IPS-15b (cell line): Measurements from ENCODE around the gene RGR.

Experiments
- H3K27me3 ChIP-seq: one replicate; pipeline ENCODE4 v1.6.1; 2013; ENCODE audit warnings: low read length; ENCODE audit not compliant: control insufficient read depth, insufficient read depth
- H3K36me3 ChIP-seq: one replicate; pipeline ENCODE4 v1.6.1; 2013; ENCODE audit warnings: low read length; ENCODE audit not compliant: control insufficient read depth, insufficient read depth
- H3K4me1 ChIP-seq: one replicate; pipeline ENCODE4 v1.6.1; 2013; ENCODE audit warnings: mild to moderate bottlenecking, low read length; ENCODE audit not compliant: control insufficient read depth, insufficient read depth
- H3K4me3 ChIP-seq: one replicate; pipeline ENCODE4 v1.5.1; 2013; ENCODE audit warnings: low read depth, low read length
- H3K9ac ChIP-seq: one replicate; pipeline ENCODE4 v1.6.1; 2013; ENCODE audit warnings: low read depth, mild to moderate bottlenecking, low read length
- H3K9me3 ChIP-seq: one replicate; pipeline ENCODE4 v1.6.1; 2013; ENCODE audit warnings: mild to moderate bottlenecking, low read length; ENCODE audit not compliant: control insufficient read depth, insufficient read depth

RGR gene

DNA sequence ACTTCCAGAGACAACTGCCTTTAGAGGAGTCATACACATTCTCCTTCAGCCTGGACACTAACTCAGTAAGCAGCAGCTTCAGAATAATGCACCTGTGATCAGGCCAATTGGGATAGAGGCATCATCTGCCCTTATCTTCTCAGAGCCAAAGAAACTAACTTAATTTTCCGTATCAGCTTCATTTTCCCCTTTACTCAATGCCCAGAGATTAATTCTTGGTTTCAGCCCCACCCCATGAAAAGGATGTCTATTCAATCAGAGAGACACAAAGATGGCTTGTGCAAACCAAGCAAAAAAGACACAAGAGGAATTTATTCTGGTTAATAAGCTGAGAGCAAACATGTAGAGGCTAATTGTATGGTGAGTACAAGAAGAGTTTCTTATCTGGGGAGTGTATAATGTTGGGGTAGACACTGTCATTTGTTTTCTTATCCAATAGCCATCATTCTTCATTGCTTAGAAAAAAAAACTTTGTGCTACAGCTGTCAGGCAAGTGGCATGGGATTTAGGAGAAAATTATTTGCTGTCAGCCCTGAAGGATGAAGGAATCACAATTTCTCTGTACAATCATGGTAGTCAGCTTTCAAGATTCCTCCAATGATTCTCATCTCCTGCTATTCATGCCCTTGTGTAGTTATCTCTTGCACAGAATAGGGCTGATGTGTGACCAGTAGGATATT lies 44.8 kb downstream of the RGR start:
- no peaks in the 10 kb centered on the region for H3K9me3 ChIP-seq
- no peak overlapping the region for H3K4me3 ChIP-seq
- H3K36me3 ChIP-seq: no peaks in the 10 kb centered on the region
- no peaks in the 10 kb centered on the region for H3K27me3 ChIP-seq
- no peaks in the 10 kb centered on the region for H3K4me1 ChIP-seq
- H3K9ac ChIP-seq: no peak overlapping the region

DNA sequence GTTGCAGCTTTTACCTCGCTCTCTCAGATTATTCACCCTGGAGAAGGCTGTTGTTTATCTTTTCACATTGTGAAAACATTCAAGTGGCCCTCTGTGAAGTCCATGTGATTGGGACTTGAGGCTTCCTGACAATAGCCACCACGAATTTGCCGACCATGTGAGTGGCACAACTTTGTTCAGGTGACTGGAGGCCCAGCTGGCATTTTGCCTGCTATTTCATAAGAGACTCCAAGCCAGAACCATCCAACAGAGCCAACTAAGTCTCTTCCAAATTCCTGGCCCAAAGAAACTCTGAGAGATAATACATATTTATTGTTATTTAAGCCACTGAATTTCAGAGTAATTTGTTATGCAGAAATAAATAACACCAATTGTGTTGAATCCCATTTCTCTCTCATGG lies 45.4 kb downstream of the RGR start:
- Histone ChIP-seq H3K4me1 (no peaks in the 10 kb centered on the region), H3K36me3 (no peaks in the 10 kb centered on the region), H3K9ac (no peak overlapping the region), H3K27me3 (no peaks in the 10 kb centered on the region), H3K9me3 (no peaks in the 10 kb centered on the region), H3K4me3 (no peak overlapping the region)

DNA sequence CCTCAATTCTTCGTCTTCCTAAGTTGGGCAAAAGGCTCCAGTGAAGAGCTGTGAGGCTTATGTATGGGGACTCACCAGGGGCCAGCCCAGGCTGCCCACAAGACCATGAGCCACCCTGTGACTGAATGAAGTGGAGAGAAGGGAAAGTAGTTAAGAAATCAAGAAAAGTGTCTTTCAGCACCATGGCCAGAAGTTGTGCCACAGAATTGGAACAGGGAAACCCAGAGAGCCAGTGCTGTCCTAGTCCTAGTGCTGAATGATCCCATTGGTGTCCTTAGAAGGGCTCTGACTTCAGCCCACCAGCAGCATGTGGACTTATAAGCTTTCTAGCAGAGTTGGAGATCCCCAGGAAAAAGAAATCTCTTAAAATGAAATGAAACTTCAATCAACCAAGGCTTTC lies 46.5 kb downstream of the RGR start:
- Histone ChIP-seq H3K9me3 (no peaks in the 10 kb centered on the region), H3K27me3 (no peaks in the 10 kb centered on the region), H3K4me3 (no peak overlapping the region), H3K4me1 (peaks cover 6% of the 10 kb centered on the region), H3K36me3 (no peaks in the 10 kb centered on the region), H3K9ac (no peak overlapping the region)

DNA sequence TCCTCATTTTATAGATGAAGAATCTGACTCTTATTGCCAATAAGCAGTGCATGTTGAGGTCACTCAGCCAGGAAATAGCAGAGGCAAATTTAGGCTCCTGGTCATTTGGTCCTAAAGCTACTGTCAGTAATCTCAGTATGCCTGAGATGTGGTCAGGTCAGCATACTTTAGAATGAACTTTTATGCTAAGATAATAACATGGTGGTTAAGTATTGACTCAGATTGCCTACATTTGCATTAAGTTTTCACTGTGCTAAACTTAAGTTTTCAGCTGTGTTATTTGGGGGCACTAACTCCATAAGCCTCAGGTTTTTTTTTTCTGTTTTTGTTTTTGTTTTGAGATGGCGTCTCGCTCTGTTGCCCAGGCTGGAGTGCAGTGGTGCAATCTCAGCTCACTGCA lies 47.6 kb downstream of the RGR start:
- H3K4me1 ChIP-seq: peaks cover 8% of the 10 kb centered on the region
- H3K9ac ChIP-seq: no peak overlapping the region
- no peak overlapping the region for H3K4me3 ChIP-seq
- H3K36me3 ChIP-seq: no peaks in the 10 kb centered on the region
- H3K9me3 ChIP-seq: no peaks in the 10 kb centered on the region
- H3K27me3 ChIP-seq: no peaks in the 10 kb centered on the region

DNA sequence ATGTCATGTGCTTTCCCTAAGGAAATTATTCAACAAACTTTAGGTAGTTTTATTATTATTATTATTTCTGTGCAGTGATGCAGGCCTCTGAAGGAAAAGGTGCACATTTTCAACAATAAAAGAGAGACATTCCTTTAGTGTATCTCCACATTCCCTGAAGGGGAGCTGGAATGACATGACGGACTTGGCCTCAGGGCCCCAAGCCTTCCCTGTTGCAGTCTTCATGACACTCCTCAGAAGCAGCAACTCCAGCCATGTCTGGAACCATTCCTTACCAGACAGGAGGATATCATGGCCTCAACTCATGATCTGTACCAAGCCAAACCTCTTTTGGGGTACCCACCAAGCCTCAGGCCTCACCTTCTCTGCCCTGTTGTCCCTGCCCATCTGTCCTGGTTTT lies 48.3 kb downstream of the RGR start:
- Histone ChIP-seq H3K4me3 (no peak overlapping the region), H3K4me1 (peaks cover 8% of the 10 kb centered on the region), H3K27me3 (no peaks in the 10 kb centered on the region), H3K9me3 (no peaks in the 10 kb centered on the region), H3K36me3 (no peaks in the 10 kb centered on the region), H3K9ac (no peak overlapping the region)

DNA sequence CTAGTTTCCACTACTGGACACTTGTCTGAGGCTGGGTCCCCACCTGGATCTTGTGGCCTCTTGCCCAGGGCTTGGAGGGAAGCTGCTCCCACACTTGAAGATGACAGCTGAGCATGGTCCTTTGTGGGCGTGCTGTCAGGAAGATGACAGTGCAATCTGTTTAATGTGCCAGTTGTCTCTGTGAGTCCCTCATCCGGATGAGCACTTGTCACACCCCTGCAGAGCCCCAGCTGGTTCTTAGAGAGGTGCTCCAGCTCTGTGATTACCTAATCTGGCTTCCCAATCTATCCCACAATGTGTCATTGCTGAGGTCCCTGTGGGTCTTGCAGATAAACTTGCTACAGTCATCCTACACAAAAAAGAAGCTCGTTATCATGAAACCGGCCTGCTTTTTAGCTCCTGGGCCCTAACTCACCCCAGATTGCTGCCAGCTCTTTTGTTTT lies 48.7 kb downstream of the RGR start:
- no peaks in the 10 kb centered on the region for H3K9me3 ChIP-seq
- no peak overlapping the region for H3K4me3 ChIP-seq
- no peaks in the 10 kb centered on the region for H3K36me3 ChIP-seq
- H3K4me1 ChIP-seq: peaks cover 10% of the 10 kb centered on the region
- no peak overlapping the region for H3K9ac ChIP-seq
- H3K27me3 ChIP-seq: no peaks in the 10 kb centered on the region

DNA sequence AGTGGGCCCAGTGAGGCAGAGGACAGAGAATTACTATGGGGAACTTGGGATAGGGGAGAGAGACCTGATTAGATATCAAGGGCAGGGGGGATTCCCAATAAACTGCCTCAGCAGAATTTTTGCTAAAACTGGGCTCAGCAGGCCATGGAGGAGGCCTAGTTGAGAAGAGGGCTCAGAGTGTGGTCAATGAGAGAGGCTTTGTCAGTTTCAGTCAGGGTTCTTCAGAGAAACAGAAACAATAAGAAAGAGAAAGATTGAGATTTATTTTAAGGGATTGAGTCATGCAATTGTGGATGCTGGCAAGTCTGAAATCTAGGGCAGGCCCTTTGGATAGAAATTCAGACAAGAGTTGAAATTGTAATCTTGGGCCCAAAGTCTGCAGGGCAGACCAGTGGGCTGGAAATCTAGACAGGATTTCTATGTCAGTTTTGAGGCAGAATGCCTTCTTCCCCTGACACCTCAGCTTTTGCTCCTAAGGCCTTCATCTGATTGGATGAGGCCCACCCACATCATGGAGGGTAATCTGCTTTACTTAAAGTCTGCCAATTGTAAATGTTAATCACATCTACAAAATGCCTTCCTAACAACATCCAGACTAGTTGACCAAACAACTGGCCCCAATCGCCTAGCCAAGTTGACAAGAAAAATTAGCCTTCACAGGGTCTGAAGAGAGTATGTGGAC lies 50.1 kb downstream of the RGR start:
- H3K27me3 ChIP-seq: no peaks in the 10 kb centered on the region

DNA sequence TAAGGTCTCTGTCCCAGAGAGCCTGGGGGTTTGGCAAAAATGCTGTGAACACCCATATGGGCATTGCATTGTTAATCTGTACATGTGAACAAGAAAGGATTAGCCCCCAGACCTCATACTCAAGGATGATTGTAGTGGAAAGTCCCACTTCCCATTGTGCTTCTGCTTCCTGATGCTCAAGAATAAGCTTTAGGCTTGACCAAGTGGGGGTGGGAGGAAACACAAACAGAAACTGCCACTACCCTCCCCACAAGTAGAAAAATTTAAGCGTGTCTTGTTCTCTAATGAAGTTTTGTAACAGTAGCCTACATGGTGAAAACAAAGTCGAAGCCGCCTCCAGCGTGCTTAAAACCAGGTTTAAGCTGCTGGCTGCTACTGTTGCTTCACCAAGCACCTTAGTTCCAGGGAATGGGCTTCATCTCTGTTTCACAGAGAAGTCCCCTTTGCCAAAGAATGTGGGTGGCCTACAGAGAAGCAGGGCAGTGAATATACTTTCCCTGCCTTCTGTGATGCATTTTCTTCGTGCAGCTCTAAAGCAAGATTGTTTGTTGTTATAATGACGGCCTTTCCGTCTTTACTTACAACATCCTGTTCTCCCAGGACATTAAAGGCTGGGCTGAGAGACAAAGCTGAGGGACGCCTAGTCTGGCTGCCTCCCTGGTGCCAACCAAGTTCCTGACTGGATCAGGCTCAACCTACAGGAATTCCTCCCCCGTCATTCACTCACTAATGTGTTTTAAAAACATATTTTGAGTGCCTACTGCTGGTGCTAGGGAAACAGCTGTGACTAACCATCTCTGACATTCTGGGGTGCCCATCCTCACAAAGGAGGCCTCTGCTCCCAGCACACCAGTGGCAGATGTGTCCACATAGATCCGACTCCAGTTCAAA lies 51.5 kb downstream of the RGR start:
- peaks cover 10% of the 10 kb centered on the region for H3K4me1 ChIP-seq
- H3K36me3 ChIP-seq: no peaks in the 10 kb centered on the region
- no peak overlapping the region for H3K4me3 ChIP-seq
- no peaks in the 10 kb centered on the region for H3K9me3 ChIP-seq
- no peak overlapping the region for H3K9ac ChIP-seq
- no peaks in the 10 kb centered on the region for H3K27me3 ChIP-seq

More for the DNA sequence above, 50.1 kb downstream of the RGR start:
- H3K36me3 ChIP-seq: no peaks in the 10 kb centered on the region
- peaks cover 10% of the 10 kb centered on the region for H3K4me1 ChIP-seq
- no peaks in the 10 kb centered on the region for H3K9me3 ChIP-seq
- no peak overlapping the region for H3K4me3 ChIP-seq
- H3K9ac ChIP-seq: no peak overlapping the region

DNA sequence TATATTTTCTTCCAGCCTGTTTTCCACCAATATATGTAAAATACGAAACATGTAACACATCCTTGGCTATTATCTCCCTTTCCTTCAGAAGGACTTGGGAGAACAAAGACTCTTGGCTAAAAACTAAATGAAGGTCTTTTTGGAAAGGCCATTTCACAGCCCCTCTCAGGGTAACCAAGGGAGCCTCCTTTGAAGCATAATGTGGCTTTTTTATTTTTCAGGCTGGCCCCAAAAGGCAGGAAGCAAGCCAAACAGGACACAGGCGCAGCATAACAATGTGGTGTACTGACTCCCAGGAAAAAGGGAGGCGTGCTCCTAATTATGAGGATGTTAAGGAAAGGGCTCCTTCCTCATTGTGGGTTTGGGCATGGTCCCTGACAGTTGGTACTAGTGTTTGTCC lies 53.2 kb downstream of the RGR start:
- Histone ChIP-seq H3K4me3 (no peak overlapping the region), H3K9ac (no peak overlapping the region), H3K4me1 (peaks cover 16% of the 10 kb centered on the region), H3K9me3 (no peaks in the 10 kb centered on the region), H3K36me3 (no peaks in the 10 kb centered on the region), H3K27me3 (no peaks in the 10 kb centered on the region)

DNA sequence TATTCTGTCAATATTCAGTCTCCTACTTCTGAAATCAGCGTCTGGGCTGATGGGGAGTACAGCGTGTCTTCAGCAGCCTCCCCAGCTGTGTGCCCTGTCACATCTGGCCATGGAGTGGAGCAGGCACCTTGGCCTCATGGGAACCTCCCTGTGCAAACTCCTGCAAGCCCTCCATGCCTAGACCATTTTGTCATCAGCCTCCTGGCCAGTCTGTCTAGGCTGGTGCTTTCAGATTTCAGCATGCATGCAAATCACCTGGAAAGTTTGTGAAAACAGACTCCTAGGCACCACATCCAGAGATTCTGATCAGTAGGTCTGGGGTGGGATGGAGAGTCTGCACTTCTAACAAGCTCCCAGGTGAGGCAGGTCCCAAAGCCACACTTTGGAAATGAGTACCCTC lies 57.4 kb downstream of the RGR start:
- Histone ChIP-seq H3K4me1 (peaks cover 7% of the 10 kb centered on the region), H3K36me3 (no peaks in the 10 kb centered on the region), H3K27me3 (no peaks in the 10 kb centered on the region), H3K9ac (no peak overlapping the region), H3K9me3 (no peaks in the 10 kb centered on the region), H3K4me3 (no peak overlapping the region)

DNA sequence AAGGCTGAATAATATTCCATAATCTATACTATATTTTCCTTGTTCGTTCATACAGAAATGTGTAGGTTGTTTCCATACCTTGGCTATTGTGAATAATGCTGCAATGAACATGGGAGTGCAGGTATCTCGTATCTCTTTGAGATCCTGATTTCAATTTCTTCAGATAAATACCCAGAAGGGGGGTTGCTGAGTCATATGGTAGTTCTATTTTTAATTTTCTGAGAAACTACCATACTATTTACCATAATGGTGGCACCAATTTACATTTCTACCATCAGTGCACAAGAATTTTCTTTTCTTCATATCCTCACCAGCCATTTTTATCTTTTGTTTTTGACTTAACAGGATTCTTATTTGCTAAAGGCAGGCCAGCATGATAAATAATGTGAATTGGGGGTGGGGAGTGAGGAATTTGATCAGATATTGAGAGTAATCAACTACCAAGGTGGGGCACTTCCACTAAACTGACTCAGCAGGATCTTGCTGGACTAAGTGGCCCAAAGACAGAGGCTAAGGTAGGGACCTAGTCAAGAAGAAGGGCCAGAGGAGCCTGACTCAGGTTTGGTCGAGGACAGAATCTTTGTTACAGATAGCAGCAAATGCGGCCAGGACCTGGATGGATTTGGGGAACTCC lies 62.0 kb downstream of the RGR start:
- H3K4me1 ChIP-seq: peaks cover 5% of the 10 kb centered on the region
- H3K36me3 ChIP-seq: no peaks in the 10 kb centered on the region
- H3K27me3 ChIP-seq: no peaks in the 10 kb centered on the region
- no peak overlapping the region for H3K4me3 ChIP-seq
- H3K9ac ChIP-seq: no peak overlapping the region
- H3K9me3 ChIP-seq: no peaks in the 10 kb centered on the region
